ENCODE data around the gene WRNIP1. TPM values are rescaled to one million over a fixed set of nuclear protein-coding genes. Genes with fewer than 3 reads are reported as not detected.

Gene WRNIP1
- total RNA-seq, 1 experiment from 2014 or later: 38.1 TPM

DNA sequence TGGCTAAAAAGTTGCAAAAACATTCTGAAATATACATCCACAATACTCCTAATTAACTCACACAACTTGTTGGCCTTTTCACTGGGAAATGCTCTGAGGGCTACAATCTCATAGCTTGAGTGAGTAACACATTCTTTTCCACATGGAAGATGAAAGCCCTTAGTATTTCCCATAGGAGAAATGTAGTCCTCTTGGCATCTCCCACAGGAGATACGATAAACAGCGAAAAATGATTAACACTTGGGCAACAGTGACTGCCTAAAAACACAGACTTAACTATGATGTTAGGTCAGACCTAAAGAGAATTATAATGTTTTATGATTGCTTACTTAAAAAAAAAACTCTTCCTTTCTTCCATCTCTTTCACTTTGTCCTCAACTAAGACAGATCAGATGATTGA lies 23.4 kb upstream of the WRNIP1 start:
- no peak for DNase-seq
- H3K27me3 Mint-ChIP-seq (ENCODE audit: low read depth): no peaks in the 10 kb centered on the region
- Histone ChIP-seq H3K27ac (ENCODE audit: insufficient read length, low read depth, low read length) (no peak overlapping the region), H3K56ac (ENCODE audit: insufficient read length, low read depth, low read length) (no peak overlapping the region), H4K5ac (ENCODE audit: insufficient read length, low read depth, low read length) (no peak overlapping the region), H3K79me1 (ENCODE audit: insufficient read depth, low read depth, low read length, poor library complexity, severe bottlenecking) (no peaks in the 10 kb centered on the region), H2BK120ac (ENCODE audit: low read depth, low read length, poor library complexity, severe bottlenecking) (no peak overlapping the region), H2BK15ac (ENCODE audit: low read depth, low read length) (no peak overlapping the region), H3T11ph (ENCODE audit: low read length) (no peak overlapping the region), H3K14ac (ENCODE audit: insufficient read depth, low read length) (no peak overlapping the region), H3K4ac (ENCODE audit: low read depth, low read length) (no peak overlapping the region), H3K4me1 (ENCODE audit: insufficient read depth, low read length) (no peaks in the 10 kb centered on the region), H3K9ac (ENCODE audit: extremely low read depth, insufficient read length, low read length) (no peak overlapping the region), H4K91ac (ENCODE audit: insufficient read length, low read depth, low read length) (no peak overlapping the region), H4K8ac (replicated peaks; ENCODE audit: insufficient read length, low read depth, low read length) (no peak overlapping the region), H3K18ac (ENCODE audit: insufficient read length, low read depth, low read length) (no peak overlapping the region), H3K9me3 (ENCODE audit: control insufficient read depth, low read depth, low read length) (no peaks in the 10 kb centered on the region), H3K4me2 (ENCODE audit: insufficient read depth, insufficient read length, low read length) (no peak overlapping the region), H2AFZ (ENCODE audit: low read length) (no peak overlapping the region), H3K79me2 (ENCODE audit: insufficient read depth, low read length) (no peaks in the 10 kb centered on the region), H3K23me2 (ENCODE audit: insufficient read length, low read depth, low read length, poor library complexity, severe bottlenecking) (no peaks in the 10 kb centered on the region), H4K20me1 (ENCODE audit: control insufficient read depth, insufficient read depth, insufficient read length) (no peaks in the 10 kb centered on the region), H2BK12ac (ENCODE audit: insufficient read length, low read depth, low read length) (no peak overlapping the region), H3K27me3 (ENCODE audit: insufficient read depth, low read length) (no peaks in the 10 kb centered on the region), H2BK5ac (ENCODE audit: insufficient read length, low read length) (no peak overlapping the region), H2AK5ac (ENCODE audit: insufficient read length, low read length) (no peak overlapping the region), H2BK20ac (ENCODE audit: low read depth, low read length, poor library complexity, severe bottlenecking) (no peak overlapping the region), H3K23ac (ENCODE audit: insufficient read length, low read depth, low read length) (no peak overlapping the region)
- H3K4me1 Mint-ChIP-seq: peaks cover 31 to 37% of the 10 kb centered on the region in 2 experiments
- no peak overlapping the region for H3K4me3 Mint-ChIP-seq
- TF ChIP-seq CTCF (conservative IDR thresholded peaks at IDR 0.05): no peak
- WGBS (ENCODE audit: extremely low coverage, insufficient read length, low lambda C conversion rate): no CpG with 5 or more reads among the region's 2 CpGs
- H3K36me3 Mint-ChIP-seq (ENCODE audit: insufficient read depth in 1 of 3, low read depth in 3 of 3): no peaks in the 10 kb centered on the region
- no peaks in the 10 kb centered on the region for H3K9me3 Mint-ChIP-seq
- no peak overlapping the region for H3K27ac Mint-ChIP-seq
